G401.6 (cell line): ENCODE data around the gene OVOL1.

Source experiments
- FAIRE-seq: peaks from 2 replicates; lab custom pipeline; 2012; peaks lifted over from hg19 to GRCh38; lab: Jason Lieb, UNC

The OVOL1 gene

GRCh38 chr11:65777821-65778361 is 9.0 kb upstream of the OVOL1 start:
- FAIRE-seq, result no peak

- FAIRE-seq, result no peak
Measured at GRCh38 chr11:65778431-65778900, 8.4 kb upstream of the OVOL1 start.

- FAIRE-seq, result no peak
Measured at GRCh38 chr11:65778901-65779668, 7.8 kb upstream of the OVOL1 start.

- FAIRE-seq, result no peak
Measured at GRCh38 chr11:65779669-65779918, 7.3 kb upstream of the OVOL1 start.

- FAIRE-seq, result no peak
Measured at GRCh38 chr11:65779919-65780769, 6.7 kb upstream of the OVOL1 start.

GRCh38 chr11:65780770-65781151 is 6.1 kb upstream of the OVOL1 start, which contains the start of gene AP5B1:
AP5B1 (minus strand) TSS chr11:65780976; CDS start chr11:65780591, 385 bp downstream.
- FAIRE-seq, result no peak

- no peak for FAIRE-seq
Measured at GRCh38 chr11:65781152-65781961, 5.5 kb upstream of the OVOL1 start.

- no peak for FAIRE-seq
Measured at GRCh38 chr11:65781962-65782815, 4.7 kb upstream of the OVOL1 start.

GRCh38 chr11:65782816-65783228 is 4.0 kb upstream of the OVOL1 start:
- no peak for FAIRE-seq

GRCh38 chr11:65785319-65786007 is 1.4 kb upstream of the OVOL1 start:
- FAIRE-seq, result no peak

- no peak for FAIRE-seq
Measured at GRCh38 chr11:65786008-65786785, 666 bp upstream of the OVOL1 start.

- no peak for FAIRE-seq
Measured at GRCh38 chr11:65787649-65788622, 1.1 kb downstream of the OVOL1 start.

GRCh38 chr11:65788821-65789220 is 2.0 kb downstream of the OVOL1 start:
- no peak for FAIRE-seq

GRCh38 chr11:65789230-65790103 is 2.6 kb downstream of the OVOL1 start:
- FAIRE-seq, result no peak

GRCh38 chr11:65790104-65790901 is 3.4 kb downstream of the OVOL1 start:
- no peak for FAIRE-seq

GRCh38 chr11:65790902-65791650 is 4.2 kb downstream of the OVOL1 start:
- no peak for FAIRE-seq
